GM19043 (cell line): Measurements from ENCODE around the gene RCN1.
"Not testable (repeated sequence)": the region's sequence is repeated elsewhere in the genome, so short reads cannot be mapped to it uniquely, and the experiment has no call there.

Source experiments
- ATAC-seq: cut with Tn5 transposase; IDR thresholded peaks from one replicate; pipeline ENCODE4 v1.9.1; 2021; ENCODE audit warnings: low read depth; ENCODE audit not compliant: unreplicated experiment

The RCN1 gene

DNA sequence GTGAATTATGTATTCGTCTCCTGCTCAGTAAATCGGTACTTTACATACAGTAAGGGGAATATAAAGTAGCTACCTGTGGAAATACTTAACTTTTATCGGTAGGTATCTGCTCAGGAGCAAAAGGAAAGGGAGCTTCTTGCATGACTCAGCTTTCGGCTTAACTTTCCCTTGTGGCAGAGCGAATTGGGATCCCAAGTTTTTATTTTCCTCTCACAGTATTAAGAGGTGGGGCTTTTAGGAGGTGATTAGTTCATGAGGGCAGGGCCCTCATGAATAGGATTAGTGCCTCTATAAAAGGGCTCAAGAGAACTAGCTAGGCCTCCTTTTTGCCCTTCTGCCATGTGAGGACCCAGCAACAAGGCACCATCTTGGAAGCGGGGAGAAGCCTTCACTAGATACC, 18.7 kb downstream of the RCN1 start:
- ATAC-seq, result no peak

DNA sequence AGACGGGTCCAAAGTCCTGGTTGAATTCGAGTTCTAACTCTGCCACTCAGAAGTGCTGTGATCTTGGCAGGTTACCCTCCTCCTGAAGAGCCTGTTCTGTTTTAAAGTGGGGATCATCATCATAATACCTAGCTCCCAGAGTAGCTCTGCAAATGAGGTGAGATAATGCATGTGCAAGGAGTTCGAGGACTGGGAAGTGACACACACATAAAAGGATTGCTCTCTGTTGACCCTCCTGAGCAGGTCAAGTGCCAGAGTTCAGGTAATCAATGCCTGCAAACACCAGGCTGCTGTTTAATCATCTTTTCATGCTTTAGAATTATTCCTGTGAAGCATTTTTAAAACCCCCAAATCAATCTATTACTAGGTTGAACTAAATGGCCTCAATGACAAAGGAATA, 19.9 kb downstream of the RCN1 start:
- ATAC-seq, result no peak

DNA sequence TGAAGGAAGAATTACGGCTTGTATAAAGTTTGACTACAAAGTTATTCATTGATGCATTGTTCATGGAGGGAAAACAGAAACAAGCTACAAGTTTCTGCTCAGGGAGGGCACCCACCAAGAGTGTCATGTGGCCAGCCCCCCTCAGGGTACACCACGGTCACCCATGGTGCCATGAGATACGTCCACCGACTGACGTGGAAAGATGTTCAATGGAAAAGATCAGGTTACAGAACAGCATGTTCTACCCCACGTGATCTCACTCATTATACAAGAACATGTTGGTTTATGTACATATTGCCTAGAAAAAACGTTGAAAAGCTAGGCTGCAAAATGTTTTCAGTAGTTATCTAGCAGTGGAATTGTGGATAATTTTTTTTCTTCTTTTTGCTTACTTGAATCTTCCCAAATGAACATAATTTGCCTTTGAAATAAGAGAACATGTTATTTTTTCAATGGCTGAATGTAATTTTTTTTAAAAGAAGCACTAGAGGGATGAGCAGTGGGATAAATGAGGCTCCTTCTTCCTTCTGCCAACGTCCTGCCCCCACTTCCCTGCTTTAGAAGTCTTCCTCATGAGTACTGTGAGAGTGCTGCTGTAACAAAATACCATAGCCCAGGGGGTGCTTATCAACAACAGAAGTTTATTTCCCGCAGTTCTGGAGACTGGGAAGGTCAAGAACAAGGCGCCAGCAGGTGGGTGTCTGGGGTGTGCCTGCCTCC, 22.5 kb downstream of the RCN1 start:
- ATAC-seq, result no peak

DNA sequence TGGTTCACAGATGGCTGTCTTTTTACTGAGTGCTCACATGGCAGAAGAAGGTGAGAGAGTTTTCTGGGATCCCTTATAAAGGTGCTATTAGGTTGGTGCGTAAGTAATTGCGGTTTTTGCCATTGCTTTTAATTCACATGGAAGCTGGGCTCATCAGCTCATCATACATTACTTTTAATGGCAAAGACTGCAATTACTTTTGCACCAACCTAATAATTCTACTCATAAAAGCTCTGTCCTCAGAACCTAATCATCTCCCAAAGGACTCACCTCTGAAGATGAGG, 23.0 kb downstream of the RCN1 start:
- no peak for ATAC-seq

DNA sequence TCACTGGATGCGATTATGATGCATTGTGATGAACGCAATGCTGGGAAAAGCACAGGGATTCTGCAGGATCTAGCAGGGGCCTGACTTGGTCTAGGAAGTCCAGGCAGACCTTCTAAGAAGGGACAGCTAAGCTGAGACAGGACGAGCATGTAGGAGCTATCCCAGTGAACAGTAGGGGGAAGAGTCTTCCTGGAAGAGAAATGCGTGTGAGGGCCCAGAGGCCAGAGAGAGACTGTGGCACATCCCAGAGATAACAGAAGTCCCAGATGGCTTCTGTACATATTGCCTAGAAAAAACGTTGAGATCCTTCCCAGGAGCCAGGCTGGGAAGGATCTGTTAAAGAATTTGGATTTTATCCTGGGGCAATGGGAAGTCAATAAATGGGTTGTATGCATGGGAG, 24.6 kb downstream of the RCN1 start:
- no peak for ATAC-seq

DNA sequence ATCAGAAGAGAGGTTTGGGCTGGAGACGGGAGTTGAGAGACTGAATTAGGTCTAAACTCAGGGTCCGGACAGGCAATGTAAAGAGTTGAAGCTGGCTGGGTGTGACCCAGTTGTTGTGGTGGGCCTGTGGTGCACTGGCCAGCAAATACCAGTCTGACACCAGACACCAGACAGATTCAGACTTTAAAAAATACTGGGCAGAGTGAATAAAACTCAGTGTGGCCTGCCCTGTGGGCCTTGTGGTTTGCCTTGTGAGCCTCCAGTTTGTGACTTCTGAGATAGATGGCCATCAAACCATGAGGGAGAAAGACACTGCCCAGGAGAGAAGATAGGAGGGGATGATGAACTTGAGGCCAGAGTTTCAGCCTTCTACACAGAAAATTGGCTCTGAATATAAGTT, 25.8 kb downstream of the RCN1 start:
- ATAC-seq, result no peak

DNA sequence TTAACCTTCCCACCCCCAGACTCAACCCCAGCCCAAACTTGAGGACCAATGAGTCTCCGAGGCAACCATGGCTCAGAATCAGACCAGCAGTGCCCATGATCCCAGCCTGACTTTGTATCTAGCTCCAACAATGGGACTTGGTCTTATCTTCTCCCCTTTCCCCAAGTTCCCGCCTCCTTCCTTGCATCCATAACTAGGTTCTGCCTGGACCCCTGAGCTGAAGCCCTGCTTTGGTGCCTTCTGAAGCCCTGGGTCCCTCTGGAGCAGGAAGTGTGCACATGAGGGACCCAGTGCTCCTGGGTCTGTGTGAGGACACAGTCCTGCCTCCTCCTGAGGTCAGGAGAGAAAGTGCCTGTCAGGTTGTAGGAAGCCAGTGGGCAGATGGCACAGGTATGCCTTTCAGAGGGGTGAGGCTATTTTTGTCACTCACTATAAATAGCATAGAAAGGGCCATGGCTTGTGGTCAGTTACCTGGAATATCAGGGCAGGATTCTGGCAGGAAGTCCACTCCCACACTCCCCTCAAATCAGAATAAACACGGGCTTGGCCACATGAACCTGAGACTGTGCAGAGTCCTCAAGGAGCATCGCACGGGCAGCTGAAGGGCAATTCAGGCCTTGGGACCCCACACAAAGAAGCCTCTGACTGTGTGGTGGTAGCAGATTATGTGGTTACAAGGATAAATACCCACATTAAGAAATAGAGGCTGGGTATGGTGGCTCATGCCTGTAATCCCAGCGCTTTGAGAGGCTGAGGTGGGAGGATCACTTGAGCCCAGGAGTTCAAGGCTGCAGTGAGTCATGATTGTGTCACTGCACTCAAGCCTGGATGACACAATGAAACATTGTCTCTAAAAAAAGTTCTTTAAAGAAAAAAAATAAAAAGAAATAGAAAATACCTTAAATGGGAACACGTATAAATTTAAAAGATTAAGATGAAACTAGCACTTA, 27.4 kb downstream of the RCN1 start:
- ATAC-seq, result no peak

DNA sequence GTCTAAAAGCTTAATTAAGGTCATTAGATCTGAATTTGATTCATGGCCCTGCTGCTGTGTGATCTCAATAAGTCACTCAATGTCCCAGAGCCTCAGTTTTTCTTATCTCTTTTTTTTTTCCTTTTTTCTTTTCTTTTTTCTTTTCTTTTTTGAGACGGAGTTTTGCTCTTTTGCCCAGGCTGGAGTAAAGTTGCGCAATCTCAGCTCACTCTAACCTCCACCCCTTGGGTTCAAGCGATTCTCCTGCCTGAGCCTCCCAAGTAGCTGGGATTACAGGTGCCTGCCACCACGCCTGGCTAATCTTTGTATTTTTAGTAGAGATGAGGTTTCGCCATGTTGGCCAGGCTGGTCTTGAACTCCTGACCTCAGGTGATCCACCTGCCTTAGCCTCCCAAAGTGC, 28.3 kb downstream of the RCN1 start:
- ATAC-seq, result not testable (repeated sequence)

DNA sequence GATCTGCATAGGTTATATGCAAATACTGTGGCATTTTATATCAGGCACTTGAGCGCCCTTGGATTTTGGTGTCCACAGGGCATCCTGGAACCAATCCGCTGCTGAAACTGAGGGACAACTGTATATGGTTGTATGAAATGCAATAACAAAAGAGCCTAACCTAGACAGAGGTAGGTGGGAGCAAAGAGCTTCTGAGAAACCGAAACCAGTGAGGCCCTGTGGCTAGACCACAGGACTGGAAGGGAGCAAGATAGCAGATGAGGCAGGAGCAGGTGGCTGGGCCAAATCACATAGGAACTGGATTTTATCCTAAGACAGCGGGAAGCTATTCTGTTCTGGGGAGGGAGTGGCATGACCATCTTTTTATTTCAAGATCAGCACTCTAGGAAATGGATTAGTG, 30.1 kb downstream of the RCN1 start:
- no peak for ATAC-seq

DNA sequence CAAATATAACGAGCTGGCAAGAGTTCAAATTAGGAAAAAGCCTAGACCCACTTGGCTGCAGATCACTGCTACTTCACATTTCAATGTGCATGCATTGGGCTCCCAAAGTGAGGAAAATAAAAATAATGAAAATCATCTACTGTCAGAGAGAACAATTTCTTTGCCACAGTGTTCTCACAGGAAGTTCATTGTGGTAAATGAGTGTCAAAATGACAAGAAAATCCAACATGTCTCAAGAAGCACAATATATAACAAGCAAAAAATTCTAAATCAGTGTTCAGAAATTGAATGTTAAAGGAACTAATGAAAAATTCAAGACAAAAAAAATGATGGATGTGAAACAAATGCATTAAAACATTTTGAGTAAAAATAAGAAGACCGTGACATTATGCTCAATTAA, 31.3 kb downstream of the RCN1 start:
- ATAC-seq, result no peak

DNA sequence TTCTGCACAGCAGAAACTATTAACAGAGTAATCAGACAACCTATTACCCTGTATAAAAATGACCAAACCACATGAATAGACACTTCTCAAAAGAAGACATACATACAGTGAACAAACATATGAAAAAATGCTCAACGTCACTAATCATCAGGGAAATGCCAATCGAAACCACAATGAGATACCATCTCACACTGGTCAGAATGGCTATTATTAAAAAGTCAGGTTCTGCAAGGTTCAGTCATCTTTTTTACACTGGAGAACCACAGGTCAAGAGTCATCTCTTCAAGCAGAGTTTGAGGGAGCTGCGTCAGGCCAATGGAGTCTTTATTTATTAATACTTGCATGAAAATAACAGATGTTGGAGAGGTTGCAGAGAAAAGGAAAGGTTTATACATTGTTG, 40.4 kb downstream of the RCN1 start:
- ATAC-seq, result no peak

DNA sequence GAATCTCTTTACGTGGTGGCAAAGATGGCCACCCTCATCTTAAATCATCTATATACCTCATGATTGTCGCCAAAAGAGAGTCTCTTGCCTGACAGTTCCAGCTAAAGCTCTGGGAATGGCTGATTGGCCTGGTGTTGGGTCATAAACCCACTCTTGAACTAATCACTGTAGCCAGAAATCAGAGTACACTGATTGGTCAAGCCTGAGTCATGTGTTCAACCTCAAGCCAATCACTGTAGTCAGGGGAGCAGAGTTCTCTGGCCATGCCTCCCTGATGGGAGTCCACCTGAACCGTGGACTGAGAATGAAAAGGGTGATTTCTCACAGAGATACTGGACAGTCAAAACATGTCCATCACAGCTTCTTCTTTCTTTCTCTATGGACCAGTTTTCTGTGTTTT, 45.8 kb downstream of the RCN1 start:
- no peak for ATAC-seq

DNA sequence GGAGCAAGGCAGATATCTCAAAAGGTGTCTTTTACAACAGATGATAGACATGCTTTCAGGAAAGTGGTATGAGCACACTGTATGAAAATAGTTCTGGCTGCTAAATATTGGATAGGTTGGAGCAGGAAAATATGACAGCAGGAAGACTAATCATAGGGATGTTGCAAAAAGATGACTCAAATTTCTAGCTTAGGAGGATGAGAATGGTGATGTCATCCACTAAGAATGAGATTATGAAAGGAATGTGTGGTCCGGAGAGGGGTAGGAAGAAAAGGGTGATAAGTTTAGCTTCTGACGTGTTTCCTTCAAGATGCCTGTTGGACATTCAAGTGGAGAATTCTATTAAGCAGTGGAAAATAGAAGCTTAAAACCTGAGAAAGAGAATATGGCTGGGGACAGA, 46.4 kb downstream of the RCN1 start:
- ATAC-seq, result no peak

DNA sequence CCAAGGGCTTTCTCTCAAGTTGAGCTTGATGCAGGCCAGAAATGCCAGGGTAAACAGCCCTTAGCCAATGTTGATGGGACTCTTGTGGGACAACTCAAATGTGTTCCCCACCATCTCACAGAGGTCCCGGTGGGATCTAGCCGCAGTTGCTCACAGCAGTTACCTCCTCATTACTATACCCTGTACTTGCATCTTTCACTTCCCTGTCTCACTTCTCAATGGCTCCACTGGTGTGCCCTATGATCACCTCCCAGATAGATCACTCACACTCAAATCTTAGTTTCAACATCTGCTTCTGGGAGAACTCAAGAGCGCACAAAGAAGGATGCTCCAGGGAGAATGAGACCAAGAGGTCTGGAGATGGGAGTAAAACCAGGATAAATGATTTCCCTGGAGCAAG, 47.0 kb downstream of the RCN1 start:
- no peak for ATAC-seq

DNA sequence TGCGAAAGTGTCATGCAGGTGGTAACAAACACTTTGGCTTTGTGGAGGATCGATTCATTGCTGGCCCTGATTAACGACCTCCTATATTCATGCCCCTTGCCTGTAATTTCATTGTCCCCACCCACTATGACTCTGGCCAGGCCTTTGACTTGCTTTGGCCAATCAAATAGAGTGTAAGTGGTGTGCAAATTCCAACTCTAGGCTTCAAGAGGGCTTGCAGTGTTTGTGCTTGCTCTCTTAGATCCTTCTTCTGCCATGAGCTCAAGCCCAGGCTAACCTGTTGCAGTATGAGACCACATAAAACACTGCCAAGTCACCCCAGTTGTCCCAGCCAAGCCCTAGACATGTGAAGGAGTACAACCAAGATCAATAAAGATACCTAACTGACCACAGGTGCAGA, 48.0 kb downstream of the RCN1 start:
- ATAC-seq, result no peak

DNA sequence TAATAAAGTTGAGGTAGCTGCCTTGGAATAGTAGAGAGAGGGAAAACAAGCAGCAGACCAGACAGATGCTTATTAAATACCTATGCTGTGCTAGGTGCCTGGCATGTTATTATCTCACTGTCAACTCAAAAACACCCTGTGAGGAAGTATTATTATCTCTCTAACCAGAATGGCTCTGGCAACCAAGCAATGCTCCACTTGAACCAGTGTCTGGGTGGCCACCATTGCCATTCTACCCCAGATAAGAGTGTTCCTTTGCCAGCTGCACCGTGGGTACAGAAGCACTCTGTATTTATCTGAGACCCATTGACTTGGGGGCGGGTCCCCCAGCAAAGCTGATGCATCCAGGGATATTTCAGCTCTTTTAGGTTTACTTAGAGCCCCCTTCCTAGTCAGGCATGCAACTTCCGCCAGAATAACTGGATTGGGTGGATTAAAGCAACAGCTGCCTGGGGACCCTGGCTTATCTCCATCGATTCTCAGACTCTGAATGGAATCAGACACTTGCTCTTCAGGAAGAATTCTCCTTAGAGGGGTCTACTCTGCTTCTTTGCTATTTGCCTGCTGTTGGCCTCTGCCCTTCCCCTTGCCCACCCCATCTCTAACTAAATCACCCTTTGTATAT, 49.1 kb downstream of the RCN1 start:
- ATAC-seq, result no peak

DNA sequence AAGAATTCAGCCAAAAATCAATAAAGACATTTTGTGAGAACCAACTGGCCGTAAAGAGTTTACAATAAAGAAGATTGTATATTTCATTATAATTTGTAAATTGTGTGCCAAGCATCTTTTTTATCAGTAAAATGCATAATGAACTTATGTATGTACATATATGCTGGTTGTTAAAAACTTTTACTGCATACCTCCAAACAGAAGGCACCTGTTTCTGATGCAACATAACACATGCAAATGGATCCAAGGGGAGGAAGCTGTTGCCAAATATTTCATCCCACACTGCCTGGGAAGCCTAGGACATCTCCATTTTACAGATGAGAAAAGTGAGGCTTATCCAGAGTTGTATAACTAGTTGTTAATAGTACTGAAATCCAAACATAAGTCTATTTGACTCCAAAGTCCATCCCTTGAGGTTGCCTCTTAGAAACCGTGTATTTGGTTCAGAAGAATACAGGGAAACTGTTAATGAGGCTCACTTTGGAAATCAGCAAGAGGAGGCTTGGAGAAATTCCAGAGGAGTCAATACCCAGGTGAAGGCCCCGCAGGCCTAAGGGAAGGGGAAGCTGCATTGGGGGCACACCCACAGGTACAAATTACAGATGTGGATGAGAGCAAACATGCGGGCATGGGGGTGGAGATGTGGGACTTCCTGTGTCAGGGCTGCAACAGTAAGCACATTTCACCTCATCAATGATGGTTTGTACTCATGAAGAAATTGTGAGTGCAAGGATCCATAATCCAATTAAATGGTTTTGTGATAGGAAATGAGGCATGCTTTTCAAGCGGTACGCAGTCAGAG, 51.1 kb downstream of the RCN1 start:
- ATAC-seq, result no peak

DNA sequence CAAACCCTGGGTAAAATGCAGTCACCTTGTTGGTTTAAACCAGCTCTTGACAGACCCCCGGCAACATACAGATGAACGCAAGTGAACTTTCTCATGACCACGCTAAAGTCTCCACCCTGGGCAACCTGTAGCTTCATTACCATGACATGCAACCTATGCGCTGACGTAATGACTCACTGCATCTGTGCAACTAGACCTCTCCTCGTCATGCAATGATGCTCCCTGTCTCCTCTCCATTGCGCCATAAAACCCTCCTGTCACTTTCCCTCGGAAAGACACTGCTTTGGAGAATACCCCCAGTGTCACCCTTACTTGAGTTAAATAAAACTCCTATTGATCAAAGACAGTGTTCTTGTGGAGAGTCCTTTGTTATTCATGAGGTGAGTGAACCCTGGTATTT, 52.5 kb downstream of the RCN1 start:
- no peak for ATAC-seq

DNA sequence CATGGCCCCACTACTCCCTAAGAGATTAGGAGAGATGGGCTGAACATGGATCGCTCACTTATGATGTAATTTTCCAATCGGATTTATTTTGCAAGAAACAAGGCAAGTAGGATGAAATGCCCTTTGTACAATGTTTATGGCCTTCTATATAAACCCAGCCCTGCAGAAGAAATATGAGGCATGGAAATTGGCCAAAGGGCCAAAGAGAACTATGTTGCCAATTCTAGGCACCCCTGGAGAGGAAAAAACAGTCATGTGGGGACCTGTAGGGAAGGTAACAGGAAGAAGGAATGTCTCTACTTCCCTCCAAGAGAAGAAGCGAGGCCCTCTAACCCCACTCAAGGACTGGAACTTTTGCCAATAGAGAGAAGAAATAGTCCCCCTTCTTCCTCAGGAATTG, 54.4 kb downstream of the RCN1 start:
- ATAC-seq, result no peak

DNA sequence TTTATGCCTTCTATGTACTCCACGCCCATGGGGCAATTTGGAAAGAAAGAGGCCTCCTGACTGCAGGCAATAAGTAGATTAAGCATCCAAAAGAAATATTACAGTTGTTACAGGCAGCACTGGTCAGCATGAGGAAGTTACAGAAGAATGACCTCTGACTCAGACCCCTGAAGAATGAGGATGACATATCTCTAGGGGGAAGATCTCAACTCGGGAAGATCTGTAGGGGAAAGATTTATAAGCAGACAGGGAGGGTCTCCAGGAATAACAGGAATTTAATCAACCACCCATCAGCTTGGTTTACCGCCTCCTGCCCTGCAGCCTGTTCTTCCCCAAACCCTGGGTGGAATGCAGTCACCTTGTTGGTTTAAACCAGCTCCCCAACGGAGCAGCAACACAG, 58.0 kb downstream of the RCN1 start:
- ATAC-seq, result no peak

DNA sequence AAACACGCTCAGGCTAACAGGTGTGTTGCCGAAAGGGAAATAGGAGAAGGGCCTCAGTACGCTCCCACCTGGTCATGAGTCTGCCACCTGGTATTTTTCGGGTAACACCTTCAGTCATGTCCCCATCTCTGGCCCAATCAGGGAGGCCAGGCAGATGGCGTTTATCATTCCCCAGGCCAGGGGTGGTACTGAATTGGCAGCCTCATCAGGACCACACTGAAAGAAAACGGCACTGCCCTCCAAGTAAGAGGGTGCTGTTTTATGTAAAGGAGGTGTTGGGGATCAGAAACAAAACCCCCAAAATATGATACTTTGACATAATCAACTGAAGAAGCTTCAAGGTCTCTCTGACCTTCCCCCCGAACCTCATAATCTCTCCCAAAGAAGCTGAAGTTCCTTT, 58.9 kb downstream of the RCN1 start:
- ATAC-seq, result no peak
